H9 (cell line): Measurements from ENCODE around the gene PLA2G5. TPM values are rescaled to one million over a fixed set of nuclear protein-coding genes. Genes with fewer than 3 reads are reported as not detected.

ENCODE experiments used
- DNase-seq: peaks from one replicate; pipeline ENCODE4 v3.0.0-alpha.2; 2017
- H2AFZ ChIP-seq: one replicate; pipeline ENCODE4 v1.6.1; 2013; ENCODE audit warnings: mild to moderate bottlenecking, low read length, control low read depth, moderate library complexity
- H2AK5ac ChIP-seq: 2 replicates; pipeline ENCODE4 v1.6.1; 2013; ENCODE audit warnings: low read length, control low read depth, mixed read lengths; ENCODE audit not compliant: insufficient read length
- H2BK120ac ChIP-seq: one replicate; pipeline ENCODE4 v1.6.1; 2013; ENCODE audit warnings: low read depth, mild to moderate bottlenecking, low read length, control low read depth, inconsistent platforms; ENCODE audit not compliant: poor library complexity, severe bottlenecking
- H2BK12ac ChIP-seq: 2 replicates; pipeline ENCODE4 v1.6.1; 2013; ENCODE audit warnings: low read length, control low read depth, mixed read lengths, low read depth; ENCODE audit not compliant: insufficient read length
- H2BK15ac ChIP-seq: 2 replicates; pipeline ENCODE4 v1.6.1; 2013; ENCODE audit warnings: low read depth, low read length, control low read depth
- H2BK20ac ChIP-seq: one replicate; pipeline ENCODE4 v1.6.1; 2013; ENCODE audit warnings: low read depth, mild to moderate bottlenecking, low read length, control low read depth, inconsistent platforms; ENCODE audit not compliant: poor library complexity, severe bottlenecking
- H2BK5ac ChIP-seq: 2 replicates; pipeline ENCODE4 v1.6.1; 2013; ENCODE audit warnings: low read length, control low read depth, mixed read lengths; ENCODE audit not compliant: insufficient read length
- H3K14ac ChIP-seq: 2 replicates; pipeline ENCODE4 v1.6.1; 2013; ENCODE audit warnings: low read length, control low read depth; ENCODE audit not compliant: insufficient read depth
- H3K18ac ChIP-seq: 2 replicates; pipeline ENCODE4 v1.6.1; 2013; ENCODE audit warnings: low read depth, mild to moderate bottlenecking, mixed read lengths, low read length, control low read depth; ENCODE audit not compliant: insufficient read length
- H3K23ac ChIP-seq: 2 replicates; pipeline ENCODE4 v1.6.1; 2013; ENCODE audit warnings: low read length, control low read depth, mixed read lengths, low read depth; ENCODE audit not compliant: insufficient read length
- H3K23me2 ChIP-seq: 2 replicates; pipeline ENCODE4 v1.6.1; 2013; ENCODE audit warnings: low read depth, mild to moderate bottlenecking, mixed read lengths, low read length, control low read depth; ENCODE audit not compliant: insufficient read length, poor library complexity, severe bottlenecking
- H3K27ac ChIP-seq: 2 replicates; pipeline ENCODE4 v1.5.1; 2013; ENCODE audit warnings: low read length, control low read depth, mixed read lengths, low read depth; ENCODE audit not compliant: insufficient read length
- H3K27me3 ChIP-seq: 2 replicates; pipeline ENCODE4 v1.6.1; 2013; ENCODE audit warnings: low read length, control low read depth, inconsistent platforms; ENCODE audit not compliant: insufficient read depth
- H3K4ac ChIP-seq: 2 replicates; pipeline ENCODE4 v1.6.1; 2013; ENCODE audit warnings: low read depth, mild to moderate bottlenecking, control low read depth, inconsistent platforms, low read length, moderate library complexity
- H3K4me1 ChIP-seq: 2 replicates; pipeline ENCODE4 v1.6.1; 2013; ENCODE audit warnings: low read length, control low read depth, inconsistent platforms; ENCODE audit not compliant: insufficient read depth
- H3K4me2 ChIP-seq: 2 replicates; pipeline ENCODE4 v1.6.1; 2013; ENCODE audit warnings: low read length, control low read depth, mixed read lengths; ENCODE audit not compliant: insufficient read length, insufficient read depth
- H3K56ac ChIP-seq: 2 replicates; pipeline ENCODE4 v1.6.1; 2013; ENCODE audit warnings: low read depth, mild to moderate bottlenecking, mixed read lengths, low read length, control low read depth; ENCODE audit not compliant: insufficient read length
- H3K79me1 ChIP-seq: 2 replicates; pipeline ENCODE4 v1.6.1; 2013; ENCODE audit warnings: low read depth, mild to moderate bottlenecking, moderate library complexity, low read length, control low read depth, inconsistent platforms; ENCODE audit not compliant: insufficient read depth, poor library complexity, severe bottlenecking
- H3K79me2 ChIP-seq: 2 replicates; pipeline ENCODE4 v1.6.1; 2013; ENCODE audit warnings: low read length, control low read depth, inconsistent platforms; ENCODE audit not compliant: insufficient read depth
- H3K9ac ChIP-seq: 2 replicates; pipeline ENCODE4 v1.6.1; 2013; ENCODE audit warnings: low read length, control low read depth, mixed read lengths; ENCODE audit not compliant: insufficient read length; ENCODE audit errors: extremely low read depth
- H3K9me3 ChIP-seq: one replicate; pipeline ENCODE4 v1.6.1; 2013; ENCODE audit warnings: low read depth, low read length, inconsistent platforms; ENCODE audit not compliant: control insufficient read depth
- H3T11ph ChIP-seq: one replicate; pipeline ENCODE4 v1.6.1; 2013; ENCODE audit warnings: mild to moderate bottlenecking, low read length, control low read depth, inconsistent platforms
- H4K20me1 ChIP-seq: one replicate; pipeline ENCODE4 v1.6.1; 2013; ENCODE audit not compliant: control insufficient read depth, insufficient read length, insufficient read depth
- H4K5ac ChIP-seq: 2 replicates; pipeline ENCODE4 v1.6.1; 2013; ENCODE audit warnings: low read depth, mild to moderate bottlenecking, mixed read lengths, low read length, control low read depth; ENCODE audit not compliant: insufficient read length
- H4K8ac ChIP-seq: replicated peaks from 2 replicates; pipeline ENCODE4 v1.6.1; 2013; ENCODE audit warnings: low read length, control low read depth, mixed read lengths, low read depth; ENCODE audit not compliant: insufficient read length
- H4K91ac ChIP-seq: 2 replicates; pipeline ENCODE4 v1.6.1; 2013; ENCODE audit warnings: low read depth, mild to moderate bottlenecking, moderate library complexity, mixed read lengths, low read length, control low read depth; ENCODE audit not compliant: insufficient read length
- H3K27ac Mint-ChIP-seq, 3 experiments: 2 replicates in 2 of 3; 3 replicates in 1 of 3; pipeline ENCODE4 v1.8.0; 2020 to 2021; ENCODE audit warnings: mixed read lengths in 3 of 3, mild to moderate bottlenecking in 1 of 3, moderate library complexity in 1 of 3
- H3K27me3 Mint-ChIP-seq: 2 replicates; pipeline ENCODE4 v1.8.0; 2021; ENCODE audit warnings: low read depth, mild to moderate bottlenecking, moderate library complexity, mixed read lengths
- H3K36me3 Mint-ChIP-seq, 3 experiments: 2 replicates in 2 of 3; 3 replicates in 1 of 3; pipeline ENCODE4 v1.8.0; 2020 to 2021; ENCODE audit warnings: low read depth in 3 of 3, mixed read lengths in 3 of 3; ENCODE audit not compliant: insufficient read depth in 1 of 3
- H3K4me1 Mint-ChIP-seq, 2 experiments: 2 replicates each; pipeline ENCODE4 v1.8.0; 2020; ENCODE audit warnings: mixed read lengths in 2 of 2
- H3K4me3 Mint-ChIP-seq, 2 experiments: 2 replicates in 1 of 2; 3 replicates in 1 of 2; pipeline ENCODE4 v1.8.0; 2020 to 2021; ENCODE audit warnings: mild to moderate bottlenecking in 2 of 2, mixed read lengths in 2 of 2, moderate library complexity in 1 of 2
- H3K9me3 Mint-ChIP-seq, 2 experiments: 2 replicates in 1 of 2; 3 replicates in 1 of 2; pipeline ENCODE4 v1.8.0; 2020; ENCODE audit warnings: mild to moderate bottlenecking in 2 of 2, mixed read lengths in 2 of 2, moderate library complexity in 1 of 2
- CTCF ChIP-seq: fragments of 200-600 bp; sonication (generic); conservative IDR thresholded peaks from 3 replicates; pipeline ENCODE4 v1.8.0; 2021; ENCODE audit warnings: antibody characterized with exemption, mild to moderate bottlenecking
- WGBS: extraction: QIAGEN DNeasy Blood & Tissue Kit; methylation state at CpG from one replicate; pipeline ENCODE4 v1.1.7; 2013; ENCODE audit warnings: missing lambda C conversion rate, low lambda C conversion rate, mixed read lengths; ENCODE audit not compliant: insufficient read length; ENCODE audit errors: extremely low coverage; 5-methylcytosine and 5-hydroxymethylcytosine counted together
- total RNA-seq: library from RNA; stranded (reverse); gene quantifications from 2 replicates; pipeline ENCODE4 v1.2.1, GENCODE V29; 2021

Gene PLA2G5
- total RNA-seq, 1 experiment from 2014 or later, result not detected

GRCh38 chr1:20114021-20114648, 44.1 kb downstream of the PLA2G5 start:
- Histone ChIP-seq H2AK5ac (no peak overlapping the region), H2BK120ac (no peak overlapping the region), H3K27me3 (no peaks in the 10 kb centered on the region), H4K91ac (no peak overlapping the region), H3K18ac (no peak overlapping the region), H4K5ac (no peak overlapping the region), H2BK5ac (no peak overlapping the region), H3K9ac (no peak overlapping the region), H4K8ac (no peak overlapping the region), H2BK15ac (no peak overlapping the region), H2BK20ac (no peak overlapping the region), H4K20me1 (no peaks in the 10 kb centered on the region), H3K23ac (no peak overlapping the region), H3K14ac (no peak overlapping the region), H3K56ac (no peak overlapping the region), H3T11ph (no peak overlapping the region), H3K9me3 (no peaks in the 10 kb centered on the region), H3K4me2 (no peak overlapping the region), H2AFZ (no peak overlapping the region), H3K4me1 (no peaks in the 10 kb centered on the region), H3K27ac (no peak overlapping the region), H3K79me2 (no peaks in the 10 kb centered on the region), H3K79me1 (no peaks in the 10 kb centered on the region), H3K23me2 (peaks cover 4% of the 10 kb centered on the region), H3K4ac (no peak overlapping the region), H2BK12ac (no peak overlapping the region)
- H3K27me3 Mint-ChIP-seq, result peaks cover 4% of the 10 kb centered on the region; the same call in 1 of the 2 replicates
- H3K36me3 Mint-ChIP-seq, result no peaks in the 10 kb centered on the region
- no peak overlapping the region for H3K4me3 Mint-ChIP-seq
- H3K27ac Mint-ChIP-seq, result no peak overlapping the region
- TF ChIP-seq CTCF, result no peak
- H3K4me1 Mint-ChIP-seq, result peaks cover 6 to 16% of the 10 kb centered on the region in 2 experiments
- 0 out of 5 replicates have a peak, but pooled peaks cover 0 to 4% of the 10 kb centered on the region in 2 experiments for H3K9me3 Mint-ChIP-seq
- no peak for DNase-seq
- WGBS, result no CpG with 5 or more reads among the region's 15 CpGs
